ENCODE data around the gene PNKP. TPM values are rescaled to one million over a fixed set of nuclear protein-coding genes. Genes with fewer than 3 reads are reported as not detected.

The PNKP gene
- total and polyA plus RNA-seq, 5 donors: 38.6 to 144 (median 40.8) TPM

DNA sequence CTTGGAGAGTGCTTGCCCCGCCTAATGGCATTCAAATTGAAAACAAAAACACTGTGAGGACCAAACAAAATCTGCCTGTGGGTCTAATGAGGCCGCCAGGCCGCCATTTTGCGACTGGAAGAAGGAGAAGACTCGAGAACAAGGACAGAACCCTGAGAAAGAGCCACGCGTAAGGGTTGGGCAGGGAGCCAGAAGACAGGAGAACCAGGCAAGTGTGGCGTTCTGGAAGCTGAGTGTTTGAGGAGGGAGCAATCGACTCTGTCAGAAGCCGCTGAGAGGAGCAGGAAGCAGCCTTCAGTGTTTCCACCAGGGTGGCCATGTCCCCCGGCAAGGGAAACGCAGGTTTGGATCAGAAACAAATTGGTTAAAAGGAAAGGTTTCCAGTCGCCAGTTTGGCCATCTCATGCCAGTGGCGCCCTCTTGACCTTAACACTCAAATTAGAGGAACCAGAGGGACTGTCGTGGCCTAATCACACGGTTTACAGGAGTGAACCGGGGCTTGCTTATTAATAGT lies 26.6 kb downstream of the PNKP start:
- intact Hi-C loops (cut with DNase I): no loop called here

GRCh38 chr19:49840321-49840720 lies 27.1 kb downstream of the PNKP start:
- WGBS: 82% methylated on average over 11 of the region's 11 CpGs
- no peaks in the 10 kb centered on the region for H3K4me1 ChIP-seq (ENCODE audit: control insufficient read depth, insufficient read depth, low read length)
- no peak for ATAC-seq
- intact Hi-C loops (cut with DNase I): no loop called here
- no peak for DNase-seq
- no peak overlapping the region for H3K4me3 ChIP-seq (ENCODE audit: low read length)
- H3K27me3 ChIP-seq (ENCODE audit: control insufficient read depth, insufficient read depth): no peaks in the 10 kb centered on the region
- H3K9me3 ChIP-seq (ENCODE audit: control insufficient read depth, low read length): no peaks in the 10 kb centered on the region
- no peak overlapping the region for H3K27ac ChIP-seq (ENCODE audit: low read length)

More for the DNA sequence above, 26.6 kb downstream of the PNKP start:
- no peak overlapping the region for H3K27ac ChIP-seq (ENCODE audit: low read length)
- no peak overlapping the region for H3K4me3 ChIP-seq (ENCODE audit: low read length)
- ATAC-seq (no peak), DNase-seq (no peak)
- no peaks in the 10 kb centered on the region for H3K27me3 ChIP-seq (ENCODE audit: control insufficient read depth, insufficient read depth)
- no peaks in the 10 kb centered on the region for H3K9me3 ChIP-seq (ENCODE audit: control insufficient read depth, low read length)
- WGBS: 75% methylated on average over 17 of the region's 17 CpGs
- no peaks in the 10 kb centered on the region for H3K4me1 ChIP-seq (ENCODE audit: control insufficient read depth, insufficient read depth, low read length)

GRCh38 chr19:49839713-49840112 lies 27.7 kb downstream of the PNKP start:
- Histone ChIP-seq H3K9me3 (ENCODE audit: control insufficient read depth, low read length) (no peaks in the 10 kb centered on the region), H3K4me3 (ENCODE audit: low read length) (no peak overlapping the region), H3K27me3 (ENCODE audit: control insufficient read depth, insufficient read depth) (no peaks in the 10 kb centered on the region), H3K27ac (ENCODE audit: low read length) (no peak overlapping the region), H3K4me1 (ENCODE audit: control insufficient read depth, insufficient read depth, low read length) (no peaks in the 10 kb centered on the region)
- no peak for DNase-seq
- no peak for ATAC-seq
- WGBS: 90% methylated on average over 11 of the region's 11 CpGs
- intact Hi-C loops (cut with DNase I): no loop called here

DNA sequence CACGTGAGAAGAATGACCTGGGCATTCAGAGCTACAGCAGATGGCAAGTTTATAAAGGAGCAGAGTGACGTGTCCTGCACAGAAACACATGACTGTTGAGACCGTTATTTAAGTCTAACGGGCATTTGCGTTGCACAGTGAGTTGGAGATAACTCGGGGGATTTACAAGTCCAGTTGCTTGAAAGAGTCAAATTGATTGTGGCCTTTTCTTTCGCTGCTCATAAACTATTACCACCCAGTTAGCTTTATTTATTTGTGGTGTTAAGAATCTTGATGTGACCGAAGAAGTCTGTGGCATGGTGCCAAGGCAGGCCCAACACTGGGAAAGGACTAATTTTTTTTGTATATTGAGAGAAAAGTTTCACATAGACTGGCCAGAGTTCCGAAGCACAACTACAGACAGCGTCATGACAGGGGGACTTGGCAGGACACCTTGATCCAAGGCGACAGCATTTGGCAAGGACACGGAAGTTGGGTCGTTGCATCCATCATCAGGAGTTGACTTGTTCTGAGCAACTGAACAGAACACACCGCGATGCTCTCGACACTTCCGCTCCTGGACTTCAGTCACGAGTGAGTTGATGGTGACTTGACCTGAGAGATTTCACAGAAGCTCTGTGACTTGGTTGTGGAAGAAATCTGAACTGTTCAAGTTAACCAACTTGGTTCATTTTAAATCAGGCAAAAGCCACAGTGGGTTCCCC lies 28.3 kb downstream of the PNKP start:
- no peaks in the 10 kb centered on the region for H3K27me3 ChIP-seq (ENCODE audit: control insufficient read depth, insufficient read depth)
- DNase-seq (peak in 1 of 3 donors; percentile 2), ATAC-seq (no peak)
- H3K4me1 ChIP-seq (ENCODE audit: control insufficient read depth, insufficient read depth, low read length): no peaks in the 10 kb centered on the region
- peak overlapping the region; percentile 18 for H3K27ac ChIP-seq (ENCODE audit: low read length)
- intact Hi-C loops (cut with DNase I): no loop called here
- H3K9me3 ChIP-seq (ENCODE audit: control insufficient read depth, low read length): no peaks in the 10 kb centered on the region
- H3K4me3 ChIP-seq (ENCODE audit: low read length): no peak overlapping the region
- 74% methylated on average over 18 of the region's 18 CpGs for WGBS

DNA sequence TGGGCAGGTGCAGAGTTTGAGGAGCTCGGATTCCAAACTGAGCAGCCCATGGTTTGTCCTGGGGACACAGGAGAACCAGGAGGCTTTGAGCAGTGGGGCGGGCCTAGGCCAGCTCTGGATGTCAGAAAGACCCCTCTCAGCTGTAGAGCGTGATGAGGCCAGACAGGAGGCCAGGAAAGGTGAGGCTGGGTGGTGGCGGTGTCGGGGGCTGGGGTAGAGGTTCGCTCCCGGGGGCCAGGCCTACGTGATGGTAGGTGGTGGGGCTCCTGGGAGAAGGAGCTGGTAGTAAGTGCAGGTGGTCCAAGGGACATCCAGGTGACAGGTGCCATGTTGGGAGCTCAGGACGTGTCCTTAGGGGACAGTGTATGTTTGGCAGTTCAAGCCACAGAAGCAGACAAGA lies 30.0 kb downstream of the PNKP start:
- Histone ChIP-seq H3K4me3 (ENCODE audit: low read length) (no peak overlapping the region), H3K27ac (ENCODE audit: low read length) (no peak overlapping the region), H3K9me3 (ENCODE audit: control insufficient read depth, low read length) (no peaks in the 10 kb centered on the region), H3K4me1 (ENCODE audit: control insufficient read depth, insufficient read depth, low read length) (no peaks in the 10 kb centered on the region), H3K27me3 (ENCODE audit: control insufficient read depth, insufficient read depth) (no peaks in the 10 kb centered on the region)
- intact Hi-C loops (cut with DNase I): no loop called here
- WGBS: 97% methylated on average over 9 of the region's 9 CpGs
- ATAC-seq (no peak), DNase-seq (peak in 1 of 3 donors; percentile 28)

DNA sequence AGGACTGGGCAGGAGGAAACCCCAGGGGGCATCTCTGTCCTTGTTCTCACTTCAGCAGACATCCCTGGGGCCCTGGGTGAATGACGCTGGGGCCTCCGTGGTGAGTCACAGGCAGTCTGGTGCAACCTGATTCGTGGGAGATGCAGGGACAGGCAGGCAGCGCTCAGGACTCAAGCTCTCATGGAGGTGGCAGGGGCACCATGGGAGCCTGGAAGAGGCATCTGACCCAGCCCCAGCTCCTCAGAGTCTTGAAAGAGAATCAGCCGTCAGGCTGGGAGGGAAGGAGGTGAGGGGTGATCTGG lies 30.4 kb downstream of the PNKP start:
- 90% methylated on average over 5 of the region's 5 CpGs for WGBS
- Histone ChIP-seq H3K27ac (ENCODE audit: low read length) (no peak overlapping the region), H3K4me3 (ENCODE audit: low read length) (no peak overlapping the region), H3K27me3 (ENCODE audit: control insufficient read depth, insufficient read depth) (no peaks in the 10 kb centered on the region), H3K4me1 (ENCODE audit: control insufficient read depth, insufficient read depth, low read length) (no peaks in the 10 kb centered on the region), H3K9me3 (ENCODE audit: control insufficient read depth, low read length) (no peaks in the 10 kb centered on the region)
- intact Hi-C loops (cut with DNase I): no loop called here
- no peak for DNase-seq
- ATAC-seq: no peak

GRCh38 chr19:49836176-49837008 lies 31.0 kb downstream of the PNKP start:
- intact Hi-C loops (cut with DNase I): no loop called here
- no peak overlapping the region for H3K27ac ChIP-seq (ENCODE audit: low read length)
- 94% methylated on average over 20 of the region's 20 CpGs for WGBS

GRCh38 chr19:49835562-49835961 lies 31.8 kb downstream of the PNKP start:
- Histone ChIP-seq H3K4me3 (ENCODE audit: low read length) (no peak overlapping the region), H3K4me1 (ENCODE audit: control insufficient read depth, insufficient read depth, low read length) (no peaks in the 10 kb centered on the region), H3K9me3 (ENCODE audit: control insufficient read depth, low read length) (no peaks in the 10 kb centered on the region), H3K27me3 (ENCODE audit: control insufficient read depth, insufficient read depth) (no peaks in the 10 kb centered on the region), H3K27ac (ENCODE audit: low read length) (no peak overlapping the region)
- WGBS: 95% methylated on average over 12 of the region's 12 CpGs
- intact Hi-C loops (cut with DNase I): no loop called here
- DNase-seq (no peak), ATAC-seq (peak in 1 of 2 donors; percentile 7)

More at GRCh38 chr19:49836176-49837008, 31.0 kb downstream of the PNKP start:
- Histone ChIP-seq H3K9me3 (ENCODE audit: control insufficient read depth, low read length) (no peaks in the 10 kb centered on the region), H3K4me3 (ENCODE audit: low read length) (no peak overlapping the region), H3K27me3 (ENCODE audit: control insufficient read depth, insufficient read depth) (no peaks in the 10 kb centered on the region), H3K4me1 (ENCODE audit: control insufficient read depth, insufficient read depth, low read length) (no peaks in the 10 kb centered on the region)
- DNase-seq (peak in 1 of 3 donors; percentile 56), ATAC-seq (no peak)

- no peak overlapping the region for H3K4me3 ChIP-seq (ENCODE audit: low read length)
- H3K27ac ChIP-seq (ENCODE audit: low read length): no peak overlapping the region
- WGBS: 87% methylated on average over 7 of the region's 7 CpGs
- DNase-seq (peak in 1 of 3 donors; percentile 30), ATAC-seq (no peak)
- H3K9me3 ChIP-seq (ENCODE audit: control insufficient read depth, low read length): no peaks in the 10 kb centered on the region
- no peaks in the 10 kb centered on the region for H3K4me1 ChIP-seq (ENCODE audit: control insufficient read depth, insufficient read depth, low read length)
- H3K27me3 ChIP-seq (ENCODE audit: control insufficient read depth, insufficient read depth): no peaks in the 10 kb centered on the region
- intact Hi-C loops (cut with DNase I): no loop called here
Observed at GRCh38 chr19:49833599-49833998, 33.8 kb downstream of the PNKP start.

- 55% methylated on average over 9 of the region's 9 CpGs for WGBS
- ATAC-seq: no peak
- H3K27ac ChIP-seq (ENCODE audit: low read length): no peak overlapping the region
- H3K4me1 ChIP-seq (ENCODE audit: control insufficient read depth, insufficient read depth, low read length): no peaks in the 10 kb centered on the region
- DNase-seq: no peak
- H3K9me3 ChIP-seq (ENCODE audit: control insufficient read depth, low read length): no peaks in the 10 kb centered on the region
- intact Hi-C loops (cut with DNase I): no loop called here
- H3K4me3 ChIP-seq (ENCODE audit: low read length): no peak overlapping the region
- no peaks in the 10 kb centered on the region for H3K27me3 ChIP-seq (ENCODE audit: control insufficient read depth, insufficient read depth)
Observed at GRCh38 chr19:49832556-49832955, 34.8 kb downstream of the PNKP start.

DNA sequence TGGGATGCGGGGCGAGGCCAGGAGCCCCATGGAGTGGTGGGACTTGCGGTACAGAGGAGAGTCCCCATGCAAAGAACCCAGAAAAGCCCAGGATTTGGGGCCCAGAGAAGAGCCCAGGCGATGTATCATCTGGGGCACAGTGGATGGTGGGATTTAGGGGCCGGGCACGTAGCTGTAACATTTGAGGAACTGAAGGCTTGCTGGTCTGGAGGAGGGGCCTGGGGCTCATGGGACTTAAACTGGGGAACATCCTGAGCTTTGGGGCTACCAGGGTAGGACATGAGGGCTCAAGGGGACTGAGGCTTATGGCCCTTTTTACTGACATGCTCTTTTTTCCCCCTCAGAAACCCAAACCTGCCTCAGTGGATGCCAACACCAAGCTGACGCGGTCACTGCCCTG lies 35.8 kb downstream of the PNKP start:
- Histone ChIP-seq H3K27me3 (ENCODE audit: control insufficient read depth, insufficient read depth) (no peaks in the 10 kb centered on the region), H3K4me1 (ENCODE audit: control insufficient read depth, insufficient read depth, low read length) (no peaks in the 10 kb centered on the region), H3K4me3 (ENCODE audit: low read length) (no peak overlapping the region), H3K9me3 (ENCODE audit: control insufficient read depth, low read length) (no peaks in the 10 kb centered on the region), H3K27ac (ENCODE audit: low read length) (no peak overlapping the region)
- 95% methylated on average over 8 of the region's 8 CpGs for WGBS
- DNase-seq (no peak), ATAC-seq (no peak)
- intact Hi-C loops (cut with DNase I): no loop called here

Data from right cardiac atrium (tissue), 5 donors.